Hepatocyte (in vitro differentiated cells): Measurements from ENCODE around the gene LRRC63. TPM values are rescaled to one million over a fixed set of nuclear protein-coding genes. Genes with fewer than 3 reads are reported as not detected.

Experiments used
- DNase-seq: peaks from one replicate; pipeline ENCODE4 v3.0.0-alpha.2; 2016; ENCODE audit warnings: low spot score
- H2AFZ ChIP-seq: fragments of 200-600 bp; sonication (generic); 2 replicates; pipeline ENCODE4 v1.6.0; 2016; ENCODE audit warnings: antibody characterized with exemption, mild to moderate bottlenecking
- H3K27ac ChIP-seq: fragments of 200-600 bp; sonication (generic); 2 replicates; pipeline ENCODE4 v1.5.1; 2016; ENCODE audit warnings: mild to moderate bottlenecking
- H3K27me3 ChIP-seq: fragments of 200-600 bp; sonication (generic); 2 replicates; pipeline ENCODE4 v1.6.1; 2016
- H3K36me3 ChIP-seq: fragments of 200-600 bp; sonication (generic); replicated peaks from 2 replicates; pipeline ENCODE4 v1.5.1; 2016; ENCODE audit warnings: low read depth; ENCODE audit not compliant: insufficient read depth
- H3K4me1 ChIP-seq: fragments of 200-600 bp; sonication (generic); 2 replicates; pipeline ENCODE4 v1.5.1; 2016; ENCODE audit warnings: mild to moderate bottlenecking, moderate library complexity; ENCODE audit not compliant: insufficient read depth
- H3K4me2 ChIP-seq: fragments of 200-600 bp; sonication (generic); 2 replicates; pipeline ENCODE4 v1.6.0; 2016
- H3K4me3 ChIP-seq: fragments of 200-600 bp; sonication (generic); 2 replicates; pipeline ENCODE4 v1.5.1; 2016; ENCODE audit warnings: mild to moderate bottlenecking
- H3K79me2 ChIP-seq: fragments of 200-600 bp; sonication (generic); 2 replicates; pipeline ENCODE4 v1.6.0; 2017; ENCODE audit warnings: mild to moderate bottlenecking
- H3K9me2 ChIP-seq: fragments of 200-600 bp; sonication (generic); replicated peaks from 2 replicates; pipeline ENCODE4 v1.6.0; 2017; ENCODE audit warnings: mild to moderate bottlenecking; ENCODE audit not compliant: insufficient read depth
- H3K9me3 ChIP-seq: fragments of 200-600 bp; sonication (generic); 2 replicates; pipeline ENCODE4 v1.5.1; 2016; ENCODE audit warnings: low read depth, mild to moderate bottlenecking
- H4K20me1 ChIP-seq: fragments of 200-600 bp; sonication (generic); 2 replicates; pipeline ENCODE4 v1.6.0; 2016; ENCODE audit warnings: mild to moderate bottlenecking; ENCODE audit not compliant: insufficient read depth, poor library complexity, severe bottlenecking
- CTCF ChIP-seq: fragments of 200-600 bp; sonication (generic); IDR thresholded peaks from 2 replicates; pipeline ENCODE4 v1.5.1; 2016; ENCODE audit warnings: antibody characterized with exemption, mild to moderate bottlenecking; ENCODE audit not compliant: poor library complexity
- EZH2 ChIP-seq: fragments of 200-600 bp; sonication (generic); IDR thresholded peaks from 2 replicates; pipeline ENCODE4 v1.6.1; 2016; ENCODE audit warnings: antibody characterized with exemption, mild to moderate bottlenecking, borderline replicate concordance
- EZH2phosphoT487 ChIP-seq: fragments of 200-600 bp; sonication (generic); IDR thresholded peaks from one replicate; pipeline ENCODE4 v1.6.1; 2018; ENCODE audit warnings: antibody characterized with exemption, mild to moderate bottlenecking, low read depth, moderate library complexity; ENCODE audit not compliant: unreplicated experiment, severe bottlenecking
- WGBS: methylation state at CpG from one replicate; pipeline ENCODE4 v1.1.6; 2016; ENCODE audit warnings: low lambda C conversion rate; ENCODE audit errors: missing lambda C conversion rate; 5-methylcytosine and 5-hydroxymethylcytosine counted together
- polyA plus RNA-seq: library from polyadenylated mRNA; unstranded; fragments of >200 nt; fragmentation: Nextera tagmentation; extraction: Ambion mirVana; gene quantifications from 2 replicates; pipeline ENCODE4 v1.2.1, GENCODE V29; 2016
- total RNA-seq: library from RNA; depleted of rRNA; stranded (reverse); fragments of >200 nt; gene quantifications from 2 replicates; pipeline ENCODE4 v1.2.3, GENCODE V29; 2014

Gene LRRC63
- total and polyA plus RNA-seq, 2 experiments from 2014 or later, result not detected

GRCh38 chr13:46176756-46177155, 35.0 kb upstream of the LRRC63 start:
- DNase-seq, result no peak
- H3K27ac ChIP-seq, result no peak overlapping the region
- no peaks in the 10 kb centered on the region for H3K27me3 ChIP-seq
- H3K4me2 ChIP-seq, result no peak overlapping the region
- no peak overlapping the region for H2AFZ ChIP-seq
- H4K20me1 ChIP-seq, result no peaks in the 10 kb centered on the region
- H3K36me3 ChIP-seq, result no peaks in the 10 kb centered on the region
- no peaks in the 10 kb centered on the region for H3K9me2 ChIP-seq
- TF ChIP-seq CTCF, result no peak
- TF ChIP-seq EZH2phosphoT487, result no peak
- no peak for TF ChIP-seq EZH2
- H3K79me2 ChIP-seq, result no peaks in the 10 kb centered on the region
- H3K9me3 ChIP-seq, result no peaks in the 10 kb centered on the region
- 76% methylated on average over 3 of the region's 3 CpGs for WGBS
- no peak overlapping the region for H3K4me3 ChIP-seq
- H3K4me1 ChIP-seq, result no peaks in the 10 kb centered on the region

GRCh38 chr13:46178143-46178542, 33.6 kb upstream of the LRRC63 start:
- no peaks in the 10 kb centered on the region for H3K36me3 ChIP-seq
- no peak overlapping the region for H3K4me3 ChIP-seq
- H3K4me1 ChIP-seq, result no peaks in the 10 kb centered on the region
- H2AFZ ChIP-seq, result no peak overlapping the region
- H3K27me3 ChIP-seq, result no peaks in the 10 kb centered on the region
- WGBS, result 98% methylated on average over 5 of the region's 5 CpGs
- no peak overlapping the region for H3K4me2 ChIP-seq
- no peak for DNase-seq
- no peak overlapping the region for H3K27ac ChIP-seq
- H3K9me3 ChIP-seq, result no peaks in the 10 kb centered on the region
- TF ChIP-seq EZH2phosphoT487, result no peak
- no peak for TF ChIP-seq CTCF
- TF ChIP-seq EZH2, result no peak
- no peaks in the 10 kb centered on the region for H4K20me1 ChIP-seq
- H3K79me2 ChIP-seq, result no peaks in the 10 kb centered on the region
- no peaks in the 10 kb centered on the region for H3K9me2 ChIP-seq

- H3K9me2 ChIP-seq, result no peaks in the 10 kb centered on the region
- H3K27ac ChIP-seq, result no peak overlapping the region
- no peaks in the 10 kb centered on the region for H4K20me1 ChIP-seq
- H3K9me3 ChIP-seq, result no peaks in the 10 kb centered on the region
- H3K27me3 ChIP-seq, result no peaks in the 10 kb centered on the region
- H3K4me3 ChIP-seq, result no peak overlapping the region
- no peaks in the 10 kb centered on the region for H3K79me2 ChIP-seq
- H2AFZ ChIP-seq, result no peak overlapping the region
- no peak for DNase-seq
- no peaks in the 10 kb centered on the region for H3K36me3 ChIP-seq
- H3K4me2 ChIP-seq, result no peak overlapping the region
- H3K4me1 ChIP-seq, result no peaks in the 10 kb centered on the region
- TF ChIP-seq CTCF (no peak), EZH2phosphoT487 (no peak), EZH2 (no peak)
Observed at GRCh38 chr13:46178821-46179220, 32.9 kb upstream of the LRRC63 start.

- Histone ChIP-seq H3K79me2 (no peaks in the 10 kb centered on the region), H3K9me3 (no peaks in the 10 kb centered on the region), H3K4me3 (no peak overlapping the region), H2AFZ (no peak overlapping the region), H3K9me2 (no peaks in the 10 kb centered on the region), H3K27ac (no peak overlapping the region), H4K20me1 (no peaks in the 10 kb centered on the region), H3K27me3 (no peaks in the 10 kb centered on the region), H3K4me1 (no peaks in the 10 kb centered on the region), H3K36me3 (no peaks in the 10 kb centered on the region), H3K4me2 (no peak overlapping the region)
- no peak for DNase-seq
- no peak for TF ChIP-seq CTCF
- TF ChIP-seq EZH2phosphoT487, result no peak
- no peak for TF ChIP-seq EZH2
- 67% methylated on average over 3 of the region's 3 CpGs for WGBS
Observed at GRCh38 chr13:46179491-46179908, 32.2 kb upstream of the LRRC63 start.
